Endothelial cell of umbilical vein (primary cell): Measurements from ENCODE around the gene MRPL33. TPM values are rescaled to one million over a fixed set of nuclear protein-coding genes. Genes with fewer than 3 reads are reported as not detected.

Source experiments
- BruUV-seq: library from RNA; stranded (reverse); fragments of 400-500 nt; replicated peaks from 2 replicates; lab custom pipeline; 2021; lab: Mats Ljungman, UMichigan
- CTCF ChIA-PET: fragments of 300-600, 350-600 bp; sonication (Branson Sonifier 250); formaldehyde crosslinking; loops from one replicate; lab custom pipeline; 2021; ENCODE audit warnings: antibody characterized with exemption, inconsistent platforms; lab: Charles Lee
- POLR2A ChIA-PET: fragments of 300-600, 350-600 bp; sonication (Branson Sonifier 250); formaldehyde crosslinking; loops from one replicate; lab custom pipeline; 2021; ENCODE audit warnings: antibody characterized with exemption, inconsistent platforms; lab: Charles Lee
- DNase-seq: peaks from one replicate; pipeline ENCODE4 v3.0.0-alpha.2; 2011; ENCODE audit warnings: low read depth, low spot score
- FAIRE-seq: peaks from 2 replicates; lab custom pipeline; 2011; peaks lifted over from hg19 to GRCh38; lab: Jason Lieb, UNC
- H2AFZ ChIP-seq: 2 replicates; pipeline ENCODE4 v1.6.0; 2012; ENCODE audit warnings: low read depth, low read length, control low read depth, inconsistent platforms
- H3K27ac ChIP-seq: 2 replicates; pipeline ENCODE4 v1.5.1; 2011; ENCODE audit warnings: low read depth, mild to moderate bottlenecking, control low read depth, low read length, moderate library complexity; ENCODE audit not compliant: insufficient read depth
- H3K27me3 ChIP-seq, 2 experiments: 2 replicates each; pipeline versions ENCODE4 v1.6.0 to v1.6.1; 2011; ENCODE audit warnings: low read length in 2 of 2, mixed read lengths in 1 of 2; ENCODE audit not compliant: control insufficient read depth in 2 of 2, insufficient read depth in 2 of 2
- H3K36me3 ChIP-seq, 2 experiments: 2 replicates in 1 of 2; 3 replicates in 1 of 2; pipeline ENCODE4 v1.5.1; 2011; ENCODE audit warnings: low read length in 2 of 2, mild to moderate bottlenecking in 1 of 2, moderate library complexity in 1 of 2; ENCODE audit not compliant: control insufficient read depth in 2 of 2, insufficient read depth in 2 of 2; ENCODE audit errors: extremely low read depth in 1 of 2
- H3K4me1 ChIP-seq: 3 replicates; pipeline ENCODE4 v1.5.1; 2011; ENCODE audit warnings: mild to moderate bottlenecking, low read length; ENCODE audit not compliant: control insufficient read depth, insufficient read depth; ENCODE audit errors: extremely low read depth
- H3K4me2 ChIP-seq: 2 replicates; pipeline ENCODE4 v1.6.1; 2011; ENCODE audit warnings: low read length, control low read depth, mixed read lengths; ENCODE audit not compliant: insufficient read depth
- H3K4me3 ChIP-seq, 3 experiments: fragments of 200-600 bp in 1 of 3; sonication (generic), shearing (Covaris generic) in 1 of 3; replicated peaks in 1 of 3; 2 replicates each; pipeline ENCODE4 v1.5.1; 2011 to 2016; ENCODE audit warnings: control low read depth in 3 of 3, low read length in 3 of 3, mild to moderate bottlenecking in 2 of 3, inconsistent platforms in 1 of 3, low read depth in 1 of 3, moderate library complexity in 1 of 3; ENCODE audit not compliant: insufficient read depth in 1 of 3
- H3K79me2 ChIP-seq: 2 replicates; pipeline ENCODE4 v1.6.0; 2012; ENCODE audit warnings: low read length, inconsistent platforms; ENCODE audit not compliant: control insufficient read depth, insufficient read depth
- H3K9ac ChIP-seq: replicated peaks from 2 replicates; pipeline ENCODE3; 2011; ENCODE audit warnings: low read length, control low read depth; ENCODE audit not compliant: insufficient read depth; ENCODE audit errors: extremely low read depth
- H3K9me1 ChIP-seq: replicated peaks from 3 replicates; pipeline ENCODE4 v1.6.0; 2011; ENCODE audit warnings: mild to moderate bottlenecking, low read length; ENCODE audit not compliant: control insufficient read depth, insufficient read depth; ENCODE audit errors: extremely low read depth
- H3K9me3 ChIP-seq: replicated peaks from 2 replicates; pipeline ENCODE4 v1.5.1; 2012; ENCODE audit warnings: low read length, inconsistent platforms; ENCODE audit not compliant: control insufficient read depth, insufficient read depth
- H4K20me1 ChIP-seq: replicated peaks from 2 replicates; pipeline ENCODE3; 2011; ENCODE audit warnings: mild to moderate bottlenecking, low read length; ENCODE audit not compliant: control insufficient read depth, insufficient read depth; ENCODE audit errors: extremely low read depth
- CTCF ChIP-seq, 2 donors: IDR thresholded peaks; 1 replicate in 1 of 2; 2 replicates in 1 of 2; pipeline ENCODE4 v1.5.1; 2011; ENCODE audit warnings: low read length in 2 of 2, mild to moderate bottlenecking in 2 of 2, moderate library complexity in 2 of 2, control low read depth in 1 of 2, inconsistent platforms in 1 of 2, low read depth in 1 of 2; ENCODE audit not compliant: insufficient read depth in 1 of 2; ENCODE audit errors: extremely low read depth in 1 of 2
- EZH2 ChIP-seq: IDR thresholded peaks from 2 replicates; pipeline ENCODE4 v1.6.1; 2012; ENCODE audit warnings: borderline replicate concordance, low read depth, mild to moderate bottlenecking, moderate library complexity, low read length, inconsistent platforms; ENCODE audit not compliant: severe bottlenecking
- FOS ChIP-seq: IDR thresholded peaks from 2 replicates; pipeline ENCODE4 v1.6.1; 2011; ENCODE audit warnings: mild to moderate bottlenecking, low read length, moderate library complexity, borderline replicate concordance; ENCODE audit not compliant: insufficient read depth
- GATA2 ChIP-seq: IDR thresholded peaks from 2 replicates; pipeline ENCODE4 v1.7.0; 2011; ENCODE audit warnings: low read depth, mild to moderate bottlenecking, moderate library complexity, mixed read lengths, low read length; ENCODE audit not compliant: insufficient read length, insufficient read depth
- JUN ChIP-seq: IDR thresholded peaks from 2 replicates; pipeline ENCODE4 v1.6.1; 2011; ENCODE audit warnings: borderline replicate concordance, low read depth; ENCODE audit not compliant: insufficient read length, insufficient read depth
- MAX ChIP-seq: IDR thresholded peaks from 2 replicates; pipeline ENCODE4 v1.6.1; 2011; ENCODE audit not compliant: insufficient read depth, insufficient read length
- MYC ChIP-seq: IDR thresholded peaks from one replicate; pipeline ENCODE4 v1.6.1; 2011; ENCODE audit warnings: mild to moderate bottlenecking, low read depth, low read length
- POLR2A ChIP-seq: IDR thresholded peaks from 2 replicates; pipeline ENCODE4 v1.6.1; 2012; ENCODE audit warnings: low read depth, mild to moderate bottlenecking, control low read depth, low read length
- POLR2AphosphoS5 ChIP-seq: IDR thresholded peaks from 2 replicates; pipeline ENCODE4 v1.6.1; 2012; ENCODE audit warnings: low read depth, mild to moderate bottlenecking, control low read depth, low read length, moderate library complexity; ENCODE audit not compliant: insufficient read depth
- dilution Hi-C: fragments of 300-500 bp; cut with MboI; formaldehyde crosslinking; loops from one replicate; pipeline ENCODE4 v1.15.0; 2019; ENCODE audit warnings: low sequenced_read_pairs; ENCODE audit not compliant: extremely low pct_ligation_motif_present
- intact Hi-C: fragments of 100-400 bp; cut with micrococcal nuclease; formaldehyde crosslinking; loops from one replicate; pipeline ENCODE4 v1.10.0; 2022
- polyA plus RNA-seq, 4 experiments: library from polyadenylated mRNA; depleted of rRNA in 3 of 4; stranded (reverse) in 3 of 4; unstranded in 1 of 4; fragments of >200 nt; gene quantifications; 2 replicates each; pipeline versions ENCODE4 v1.2.1 to v1.2.3, GENCODE V29; 2011 to 2012; ENCODE audit warnings: missing spikeins in 1 of 4
- total RNA-seq: library from RNA; stranded (reverse); gene quantifications from 2 replicates; pipeline ENCODE4 v1.2.3, GENCODE V29; 2021

The MRPL33 gene
- total and polyA plus RNA-seq, 2 donors (not counting 3 experiments of a cell fraction or from before 2014, with no cell fraction given) = 36.1 to 97.4 TPM

GRCh38 chr2:27730980-27731691, 40.4 kb upstream of the MRPL33 start:
- POLR2A ChIA-PET = no interaction called here

GRCh38 chr2:27734305-27734704, 37.2 kb upstream of the MRPL33 start:
- BruUV-seq = no TSS peak
- H3K9ac ChIP-seq = no peak overlapping the region
- H3K79me2 ChIP-seq = no peaks in the 10 kb centered on the region
- no peaks in the 10 kb centered on the region for H3K36me3 ChIP-seq
- DNase-seq (no peak), FAIRE-seq (peak; percentile 70)
- no peaks in the 10 kb centered on the region for H3K9me1 ChIP-seq
- no peak overlapping the region for H3K27ac ChIP-seq
- H2AFZ ChIP-seq = no peak overlapping the region
- H3K4me1 ChIP-seq = peaks cover 39% of the 10 kb centered on the region
- no peak overlapping the region for H3K4me3 ChIP-seq
- H4K20me1 ChIP-seq = no peaks in the 10 kb centered on the region
- H3K9me3 ChIP-seq = no peaks in the 10 kb centered on the region
- dilution Hi-C loops = loop anchor here (25.0 kb wide), 1 partner anchor 678 kb away; no protein-coding TSS in a partner anchor
- no peaks in the 10 kb centered on the region for H3K27me3 ChIP-seq
- ChIA-PET CTCF (interaction anchor here (3.3 kb wide), 1 partner anchor 11 kb away, joined by 21 read pairs; no protein-coding TSS in a partner anchor), POLR2A (no interaction called here)
- H3K4me2 ChIP-seq = no peak overlapping the region
- TF ChIP-seq MYC = no peak
- no peak for TF ChIP-seq POLR2AphosphoS5
- no peak for TF ChIP-seq POLR2A
- TF ChIP-seq FOS = no peak
- TF ChIP-seq CTCF (IDR thresholded peaks at IDR 0.05; ENCODE audit: extremely low read depth in 1 of 2, insufficient read depth in 1 of 2, low read depth in 1 of 2, low read length in 2 of 2) = no peak
- no peak for TF ChIP-seq JUN
- no peak for TF ChIP-seq EZH2
- TF ChIP-seq GATA2 = no peak
- TF ChIP-seq MAX = no peak
- intact Hi-C loops = no loop called here

More at GRCh38 chr2:27730980-27731691, 40.4 kb upstream of the MRPL33 start:
- FAIRE-seq (peak; percentile 58), DNase-seq (no peak)
- no peak overlapping the region for H3K9ac ChIP-seq
- H2AFZ ChIP-seq = no peak overlapping the region
- no peaks in the 10 kb centered on the region for H3K27me3 ChIP-seq
- BruUV-seq = no TSS peak
- CTCF ChIA-PET = interaction anchor here (1.1 to 3.3 kb wide), 4 partner anchors 8 to 48 kb away, joined by 3 to 21 read pairs (median 4); no protein-coding TSS in a partner anchor
- no peak overlapping the region for H3K27ac ChIP-seq
- no peaks in the 10 kb centered on the region for H3K36me3 ChIP-seq
- H3K4me3 ChIP-seq = no peak overlapping the region
- TF ChIP-seq MYC = no peak
- no peaks in the 10 kb centered on the region for H3K9me1 ChIP-seq
- dilution Hi-C loops = loop anchor here (25.0 kb wide), 1 partner anchor 681 kb away; no protein-coding TSS in a partner anchor
- intact Hi-C loops = no loop called here
- no peaks in the 10 kb centered on the region for H3K9me3 ChIP-seq
- H3K4me1 ChIP-seq = peaks cover 24% of the 10 kb centered on the region
- H4K20me1 ChIP-seq = no peaks in the 10 kb centered on the region
- no peaks in the 10 kb centered on the region for H3K79me2 ChIP-seq
- H3K4me2 ChIP-seq = no peak overlapping the region
